Rectal smooth muscle tissue (tissue), 1 donor: ENCODE results near the gene WBP2.

Experiments
- H3K27ac ChIP-seq: one replicate; pipeline ENCODE4 v1.7.0; 2013; ENCODE audit warnings: low read depth, low read length, inconsistent platforms
- H3K27me3 ChIP-seq: one replicate; pipeline ENCODE4 v1.7.0; 2013; ENCODE audit warnings: low read length; ENCODE audit not compliant: control insufficient read depth, insufficient read depth
- H3K36me3 ChIP-seq: one replicate; pipeline ENCODE4 v1.7.0; 2013; ENCODE audit warnings: low read length; ENCODE audit not compliant: control insufficient read depth, insufficient read depth
- H3K4me1 ChIP-seq: one replicate; pipeline ENCODE4 v1.7.0; 2013; ENCODE audit warnings: low read length; ENCODE audit not compliant: control insufficient read depth, insufficient read depth
- H3K4me3 ChIP-seq: one replicate; pipeline ENCODE4 v1.7.0; 2013; ENCODE audit warnings: low read length
- H3K9ac ChIP-seq: one replicate; pipeline ENCODE4 v1.7.0; 2013; ENCODE audit warnings: low read length

WBP2 gene

GRCh38 chr17:75844530-75845057 is 10.5 kb downstream of the WBP2 start:
- H3K4me3 ChIP-seq, result peak overlapping the region; percentile 49
- peaks cover 7% of the 10 kb centered on the region for H3K4me1 ChIP-seq
- no peaks in the 10 kb centered on the region for H3K27me3 ChIP-seq
- H3K36me3 ChIP-seq, result peaks cover 32% of the 10 kb centered on the region
- peak overlapping the region; percentile 49 for H3K9ac ChIP-seq
- peak overlapping the region; percentile 66 for H3K27ac ChIP-seq

GRCh38 chr17:75843577-75844529 is 11.3 kb downstream of the WBP2 start, which contains the start of gene UNC13D:
Gene UNC13D, minus strand, starts transcription at chr17:75844404. Its CDS starts 67 bp downstream, at chr17:75844337.
- peak within 1 kb of the TSS; percentile 49 for H3K9ac ChIP-seq
- peak within 1 kb of the TSS; percentile 49 for H3K4me3 ChIP-seq
- peaks cover 25% of the 10 kb centered on the region for H3K36me3 ChIP-seq

GRCh38 chr17:75842963-75843576 is 12.1 kb downstream of the WBP2 start:
- peaks cover 7% of the 10 kb centered on the region for H3K4me1 ChIP-seq
- peaks cover 17% of the 10 kb centered on the region for H3K36me3 ChIP-seq
- no peak overlapping the region for H3K9ac ChIP-seq
- peak overlapping the region; percentile 49 for H3K4me3 ChIP-seq
- no peak overlapping the region for H3K27ac ChIP-seq
- H3K27me3 ChIP-seq, result no peaks in the 10 kb centered on the region

More at GRCh38 chr17:75843577-75844529, 11.3 kb downstream of the WBP2 start, which contains the start of gene UNC13D:
- peaks cover 7% of the 10 kb centered on the region for H3K4me1 ChIP-seq
- no peaks in the 10 kb centered on the region for H3K27me3 ChIP-seq
- peak within 1 kb of the TSS; percentile 66 for H3K27ac ChIP-seq

GRCh38 chr17:75842411-75842810 is 12.7 kb downstream of the WBP2 start:
- no peaks in the 10 kb centered on the region for H3K27me3 ChIP-seq
- H3K27ac ChIP-seq, result no peak overlapping the region
- H3K9ac ChIP-seq, result no peak overlapping the region
- no peak overlapping the region for H3K4me3 ChIP-seq
- peaks cover 7% of the 10 kb centered on the region for H3K4me1 ChIP-seq
- H3K36me3 ChIP-seq, result peaks cover 13% of the 10 kb centered on the region

- H3K4me3 ChIP-seq, result no peak overlapping the region
- H3K27me3 ChIP-seq, result no peaks in the 10 kb centered on the region
- H3K36me3 ChIP-seq, result peaks cover 3% of the 10 kb centered on the region
- H3K4me1 ChIP-seq, result peaks cover 7% of the 10 kb centered on the region
- H3K9ac ChIP-seq, result no peak overlapping the region
- no peak overlapping the region for H3K27ac ChIP-seq
Measured at GRCh38 chr17:75840799-75841164, 14.4 kb downstream of the WBP2 start.

- no peak overlapping the region for H3K27ac ChIP-seq
- H3K4me1 ChIP-seq, result peaks cover 4% of the 10 kb centered on the region
- no peak overlapping the region for H3K9ac ChIP-seq
- no peaks in the 10 kb centered on the region for H3K27me3 ChIP-seq
- peaks cover 3% of the 10 kb centered on the region for H3K36me3 ChIP-seq
- H3K4me3 ChIP-seq, result no peak overlapping the region
Measured at GRCh38 chr17:75839942-75840798, 15.0 kb downstream of the WBP2 start.

GRCh38 chr17:75838410-75838809 is 16.7 kb downstream of the WBP2 start:
- Histone ChIP-seq H3K9ac (no peak overlapping the region), H3K27me3 (no peaks in the 10 kb centered on the region), H3K27ac (no peak overlapping the region), H3K4me1 (no peaks in the 10 kb centered on the region), H3K4me3 (no peak overlapping the region), H3K36me3 (peaks cover 9% of the 10 kb centered on the region)

- no peak overlapping the region for H3K4me3 ChIP-seq
- no peak overlapping the region for H3K27ac ChIP-seq
- H3K9ac ChIP-seq, result no peak overlapping the region
- no peaks in the 10 kb centered on the region for H3K4me1 ChIP-seq
- H3K36me3 ChIP-seq, result peaks cover 9% of the 10 kb centered on the region
- no peaks in the 10 kb centered on the region for H3K27me3 ChIP-seq
Measured at GRCh38 chr17:75837899-75838298, 17.2 kb downstream of the WBP2 start.

- Histone ChIP-seq H3K27ac (no peak overlapping the region), H3K4me3 (no peak overlapping the region), H3K4me1 (no peaks in the 10 kb centered on the region), H3K27me3 (no peaks in the 10 kb centered on the region), H3K9ac (no peak overlapping the region), H3K36me3 (peaks cover 9% of the 10 kb centered on the region)
Measured at GRCh38 chr17:75836605-75837004, 18.5 kb downstream of the WBP2 start.

GRCh38 chr17:75835654-75835987 is 19.5 kb downstream of the WBP2 start:
- Histone ChIP-seq H3K4me3 (no peak overlapping the region), H3K27ac (no peak overlapping the region), H3K9ac (no peak overlapping the region), H3K36me3 (peaks cover 9% of the 10 kb centered on the region), H3K4me1 (no peaks in the 10 kb centered on the region), H3K27me3 (no peaks in the 10 kb centered on the region)

- H3K36me3 ChIP-seq, result peaks cover 9% of the 10 kb centered on the region
- H3K4me1 ChIP-seq, result no peaks in the 10 kb centered on the region
- peak overlapping the region; percentile 28 for H3K27ac ChIP-seq
- H3K4me3 ChIP-seq, result no peak overlapping the region
- no peak overlapping the region for H3K9ac ChIP-seq
- no peaks in the 10 kb centered on the region for H3K27me3 ChIP-seq
Measured at GRCh38 chr17:75834928-75835653, 20.0 kb downstream of the WBP2 start.
